Eye (tissue), 1 donor: ENCODE results near the gene KLHL33.
"Not testable (repeated sequence)": the region's sequence is repeated elsewhere in the genome, so short reads cannot be mapped to it uniquely, and the experiment has no call there.

Source experiments
- DNase-seq: peaks from one replicate; pipeline ENCODE4 v3.0.0-alpha.2; 2015

KLHL33 gene

DNA sequence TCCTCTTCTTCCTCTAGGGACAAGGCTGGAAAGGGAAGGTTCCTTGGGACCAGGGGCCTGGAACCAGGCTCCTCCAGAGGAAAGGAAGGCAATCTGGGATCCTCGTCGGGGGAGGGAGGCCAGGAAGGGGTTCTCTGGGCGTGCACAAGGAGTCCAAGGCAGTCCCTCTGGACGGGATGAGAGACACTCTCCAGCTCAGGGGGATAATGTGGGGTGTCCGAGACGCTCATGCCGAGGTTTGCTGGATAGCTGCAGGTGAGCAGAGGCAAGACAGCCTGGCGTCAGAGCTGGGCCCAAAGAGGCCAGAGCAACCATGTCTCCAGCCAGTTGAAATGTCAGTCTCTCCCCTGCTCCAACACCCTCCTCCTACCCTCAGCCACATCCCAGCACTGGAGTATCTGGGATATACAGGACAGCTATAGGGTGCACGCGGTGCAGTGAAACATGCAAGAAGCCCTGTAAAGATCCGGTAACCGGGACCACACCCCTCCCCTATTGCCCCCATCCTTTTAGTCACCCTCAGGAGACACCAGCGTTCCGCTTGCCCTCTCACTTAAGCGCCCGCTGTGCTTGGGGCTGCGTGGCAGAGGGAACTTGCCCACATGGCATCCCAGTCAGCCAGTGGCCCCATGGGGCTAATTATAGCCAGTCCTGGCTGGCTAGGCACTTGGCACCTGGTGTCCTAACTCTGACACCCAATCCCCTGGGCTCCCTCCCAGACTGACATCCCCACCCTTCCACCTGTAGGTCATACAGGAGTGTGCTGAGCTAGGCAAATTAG, at the start of gene KLHL33:
Gene KLHL33 (minus strand): TSS at position 585 of the 781 bp plus-strand sequence. CDS start 355 bp downstream, at position 230.
- no peak for DNase-seq

GRCh38 chr14:20482382-20482781, 46.4 kb upstream of the KLHL33 start:
- no peak for DNase-seq

- DNase-seq: no peak
These were observed 42.9 kb upstream of the KLHL33 start for GRCh38 chr14:20478894-20479293.

DNA sequence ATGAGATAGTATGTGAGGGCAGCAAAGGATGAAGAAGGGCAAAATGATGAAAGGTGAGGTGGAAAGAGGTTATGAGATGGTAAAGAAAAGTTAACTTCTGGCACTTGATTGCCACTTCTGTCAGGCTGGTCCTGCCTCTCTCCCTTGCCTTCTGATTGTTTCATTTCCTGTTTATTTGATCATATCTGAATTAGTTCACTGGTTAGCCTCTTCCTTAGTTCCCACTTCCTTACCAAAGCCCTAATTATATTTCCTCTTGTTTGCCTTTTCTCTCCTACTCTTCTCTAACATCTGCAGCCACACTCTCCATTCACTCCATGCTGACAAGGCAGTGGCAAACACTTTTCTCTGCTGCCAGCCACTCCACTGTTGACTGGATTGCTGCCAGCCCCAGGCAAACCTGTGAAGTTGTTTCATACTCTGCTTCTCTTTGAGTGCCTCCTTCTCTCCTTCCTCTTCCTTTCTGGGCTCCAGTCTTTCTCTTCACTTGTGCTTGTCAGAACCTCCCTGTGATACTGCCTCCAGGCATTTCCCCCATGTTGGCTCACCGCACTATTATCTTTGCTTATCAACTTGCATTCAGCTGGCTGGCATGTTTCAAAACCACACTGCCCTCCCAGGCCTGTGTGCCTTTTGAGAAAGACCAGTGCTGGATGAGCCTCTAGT, 41.4 kb upstream of the KLHL33 start:
- peak; percentile 19 for DNase-seq

- no peak for DNase-seq
These were observed 40.8 kb upstream of the KLHL33 start for GRCh38 chr14:20476776-20477175.

DNA sequence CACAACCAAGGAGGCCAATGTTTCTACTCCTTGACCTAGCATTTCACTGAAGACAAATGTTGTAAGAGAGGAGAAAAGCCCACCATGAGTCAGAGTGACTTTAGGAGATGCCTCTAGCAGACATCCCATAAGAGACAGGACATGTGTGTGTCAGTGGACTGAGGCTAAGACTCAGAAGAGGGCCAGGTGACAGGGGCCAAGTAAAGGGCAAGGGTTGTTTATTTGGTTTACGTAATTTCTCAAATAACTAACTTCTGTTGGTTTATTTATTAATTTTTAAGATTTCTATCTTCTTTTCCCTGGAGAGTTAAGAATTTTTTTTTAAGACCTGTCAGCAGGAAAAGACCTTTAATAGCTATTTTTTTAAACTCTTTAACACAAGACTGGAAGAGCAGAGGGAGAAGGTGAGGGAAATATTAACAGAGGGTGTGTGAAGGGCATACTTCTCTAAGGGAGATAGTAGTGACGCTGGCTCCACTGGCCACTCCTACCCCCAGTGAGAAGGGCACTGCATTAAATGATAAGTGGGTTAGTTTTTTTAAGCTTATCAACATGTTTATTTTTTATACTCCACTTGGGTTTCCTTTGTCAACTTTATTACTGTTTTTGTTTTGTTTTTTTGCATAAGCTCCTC, 36.7 kb upstream of the KLHL33 start:
- no peak for DNase-seq

DNA sequence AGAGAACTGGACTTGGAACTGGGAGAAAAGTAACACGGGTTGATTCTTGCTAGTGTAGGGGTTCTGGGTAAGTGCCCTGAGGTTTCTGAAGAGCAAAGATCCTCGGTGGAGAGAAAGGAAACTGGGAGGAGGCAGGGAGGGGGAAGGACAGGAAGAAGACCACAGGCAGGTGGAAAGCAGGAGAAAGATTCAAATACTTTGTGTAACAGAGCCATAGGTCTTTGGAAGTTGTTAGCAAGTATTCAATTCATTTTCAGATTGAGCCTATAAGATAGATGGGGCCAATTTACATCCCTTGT, 34.6 kb upstream of the KLHL33 start:
- no peak for DNase-seq

GRCh38 chr14:20469890-20470602, 34.1 kb upstream of the KLHL33 start:
- no peak for DNase-seq

GRCh38 chr14:20469242-20469889, 33.4 kb upstream of the KLHL33 start, which contains the start of gene PNP:
Gene PNP, plus strand, starts transcription at chr14:20469406. Its CDS starts 119 bp downstream, at chr14:20469525.
- peak; percentile 94 for DNase-seq

DNA sequence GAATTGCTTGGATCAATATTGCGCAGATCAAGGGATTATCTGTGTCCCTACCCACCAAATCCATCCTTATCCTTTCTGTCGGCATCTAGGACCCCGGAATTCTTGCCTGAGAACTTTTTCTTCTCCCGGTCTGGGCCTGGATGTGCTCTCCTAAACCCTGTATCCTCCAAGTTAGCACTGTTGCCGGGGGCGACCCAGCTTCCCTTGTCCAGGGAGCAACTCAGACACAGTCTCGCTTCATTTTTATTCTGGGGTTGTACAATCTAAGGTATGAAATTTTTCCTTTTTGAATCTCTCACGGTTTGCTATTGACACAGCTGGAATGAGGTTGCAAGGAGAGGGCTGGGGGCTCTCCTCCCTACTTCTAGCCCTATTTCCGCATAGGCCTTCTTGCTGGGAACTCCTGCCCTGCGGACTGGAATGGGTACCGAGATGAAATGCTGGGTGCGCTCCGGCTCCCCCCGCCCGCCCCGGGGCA, 32.8 kb upstream of the KLHL33 start:
- DNase-seq: no peak

GRCh38 chr14:20461225-20462141, 25.5 kb upstream of the KLHL33 start, which contains the start of gene PIP4P1:
Gene PIP4P1, minus strand, starts transcription at chr14:20461434. Its CDS starts 109 bp downstream, at chr14:20461325.
- DNase-seq: peak; percentile 100

DNA sequence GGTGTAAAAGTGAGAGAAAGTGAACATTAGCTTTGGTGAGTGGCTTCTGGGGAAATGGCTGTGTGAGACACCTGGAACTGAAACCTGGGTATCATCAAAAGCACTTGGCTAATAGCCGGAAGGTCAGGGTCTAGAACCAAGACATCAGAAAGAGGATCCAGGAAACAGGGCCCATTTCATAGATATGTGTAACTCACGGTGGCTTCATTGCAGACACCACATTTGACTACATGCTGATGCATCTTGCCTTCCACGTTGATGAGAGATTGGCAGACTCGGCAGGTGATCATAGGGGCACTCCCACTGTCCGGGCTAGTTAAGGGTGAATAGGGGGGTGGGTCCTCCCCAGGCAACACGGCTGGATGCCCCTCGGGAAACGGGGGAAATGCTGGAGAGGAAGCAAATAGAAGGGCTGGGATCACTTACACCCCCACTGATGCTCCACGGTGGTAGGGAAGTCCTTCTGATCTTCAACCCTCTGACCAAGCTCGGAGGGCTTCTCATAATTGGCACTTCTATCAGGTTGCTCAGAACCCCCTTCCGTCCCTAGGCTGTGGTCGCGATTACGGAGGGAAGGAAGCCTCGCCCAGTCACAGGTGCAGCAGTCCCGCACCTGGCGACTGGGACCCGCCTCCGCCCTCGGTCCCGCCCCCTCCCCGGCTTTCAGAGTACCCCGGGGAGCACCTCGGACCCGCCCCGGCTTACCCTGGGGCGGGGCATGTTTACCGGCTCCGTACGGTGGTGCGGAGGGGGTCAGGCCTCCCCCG, 24.7 kb upstream of the KLHL33 start:
- no peak for DNase-seq

DNA sequence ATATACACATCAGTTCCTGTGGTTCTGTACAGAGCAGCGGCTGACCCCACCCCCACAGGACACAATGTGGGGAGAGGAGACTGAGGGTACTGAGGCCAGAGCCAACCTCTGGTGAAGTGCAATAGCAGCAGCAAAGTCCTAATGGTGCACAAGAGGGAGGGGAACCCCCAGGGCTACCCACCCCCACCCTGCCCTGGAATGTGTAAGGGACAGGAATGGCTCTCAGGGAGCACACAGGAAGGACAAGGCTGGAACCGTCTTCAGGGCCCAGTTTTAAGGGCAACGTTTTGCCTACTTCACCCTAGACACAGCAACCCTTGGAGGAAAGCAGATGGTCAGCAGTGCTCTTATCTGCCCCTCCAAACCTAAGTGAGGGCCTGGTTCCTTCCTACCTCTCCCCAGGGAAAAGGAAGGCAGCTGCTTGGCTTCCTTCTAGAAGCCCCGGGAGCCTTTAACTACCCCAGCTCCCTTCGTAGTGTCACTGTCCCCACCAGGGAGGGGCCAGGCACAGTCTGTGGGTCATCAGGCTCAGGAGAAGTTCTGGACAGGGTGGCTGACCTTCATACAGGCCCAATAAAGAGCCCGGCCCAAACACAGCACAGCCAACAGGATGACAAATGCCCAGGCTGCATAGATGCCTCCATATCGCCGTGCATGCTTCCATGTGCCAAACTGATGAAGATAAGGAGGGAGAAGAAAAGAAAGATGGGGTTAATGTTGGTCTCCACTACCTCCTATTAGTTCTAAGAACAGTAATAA, 22.2 kb upstream of the KLHL33 start:
- DNase-seq: no peak

- DNase-seq: no peak
These were observed 21.0 kb upstream of the KLHL33 start for GRCh38 chr14:20456971-20457370.

- no peak for DNase-seq
These were observed 19.7 kb upstream of the KLHL33 start for GRCh38 chr14:20455355-20456300.

DNA sequence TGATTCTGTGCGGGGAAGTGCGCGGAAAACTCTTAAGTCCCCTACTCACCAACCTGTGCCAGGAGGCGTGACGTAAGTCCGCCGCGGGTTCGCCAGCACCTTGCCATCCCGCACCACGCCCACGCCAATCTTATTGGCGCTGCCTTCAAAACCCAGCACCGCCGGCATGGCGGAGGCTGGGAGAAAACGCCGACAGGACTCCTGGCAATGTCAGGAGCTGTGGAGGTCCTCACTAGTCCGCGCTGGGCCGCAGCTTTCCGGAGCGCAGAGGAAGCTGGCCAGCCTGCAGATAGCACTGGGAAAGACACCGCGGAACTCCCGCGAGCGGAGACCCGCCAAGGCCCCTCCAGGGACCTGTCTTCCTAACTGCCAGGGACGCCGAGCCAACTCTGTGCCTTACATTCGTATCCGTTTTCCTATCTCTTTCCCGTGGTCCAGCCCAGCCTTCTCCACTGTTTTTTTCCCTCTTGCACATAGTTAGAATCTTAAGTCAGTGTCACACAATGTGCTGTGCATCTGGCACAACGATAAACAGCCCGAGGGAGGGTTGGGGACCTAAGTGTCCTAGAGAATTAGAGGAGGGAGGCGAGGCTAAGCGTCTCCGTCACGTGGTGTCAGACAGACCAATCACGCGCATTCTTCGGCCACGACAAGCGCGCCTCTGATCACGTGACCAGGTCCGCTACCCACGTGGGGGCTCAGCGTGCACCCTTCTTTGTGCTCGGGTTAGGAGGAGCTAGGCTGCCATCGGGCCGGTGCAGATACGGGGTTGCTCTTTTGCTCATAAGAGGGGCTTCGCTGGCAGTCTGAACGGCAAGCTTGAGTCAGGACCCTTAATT, 18.8 kb upstream of the KLHL33 start, which contains the start of the genes APEX1 and OSGEP:
Gene APEX1 (plus strand): TSS at position 711 of the 839 bp plus-strand sequence. CDS start 420 bp downstream, outside the sequence.
Gene OSGEP (minus strand): TSS at position 297 of the 839 bp plus-strand sequence. CDS start 129 bp downstream, at position 168.
- peak; percentile 100 for DNase-seq

DNA sequence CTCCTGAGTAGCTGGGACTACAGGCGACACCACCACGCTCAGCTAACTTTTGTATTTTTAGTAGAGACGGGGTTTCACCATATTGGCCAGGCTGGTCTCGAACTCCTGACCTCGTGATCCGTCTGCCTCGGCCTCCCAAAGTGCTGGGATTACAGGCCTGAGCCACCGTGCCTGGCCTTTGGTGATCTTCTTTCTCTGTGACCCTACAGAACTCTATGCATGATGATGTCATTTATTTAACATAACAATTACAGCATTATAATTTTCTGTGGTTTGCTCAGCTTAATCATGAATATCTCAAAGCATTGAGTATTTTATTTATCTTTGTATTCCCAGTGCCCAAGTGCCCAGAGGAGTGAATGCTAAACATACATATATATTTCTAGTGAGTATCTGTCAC, 16.9 kb upstream of the KLHL33 start:
- DNase-seq: not testable (repeated sequence)
